HepG2 (cell line): ENCODE data around the gene RASGRP2. TPM values are rescaled to one million over a fixed set of nuclear protein-coding genes. Genes with fewer than 3 reads are reported as not detected.

ENCODE experiments used
- DNMT3B ChIP-seq: conservative IDR thresholded peaks from 2 replicates; pipeline ENCODE4 v1.6.1; 2016; ENCODE audit warnings: missing biosample characterization, control low read depth
- DPF2 ChIP-seq: sonication (generic); formaldehyde crosslinking; IDR thresholded peaks from 2 replicates; pipeline ENCODE4 v1.4.0; 2020; ENCODE audit warnings: mild to moderate bottlenecking, low read depth, missing genetic modification reagents, borderline replicate concordance
- ELF3 ChIP-seq: IDR thresholded peaks from 2 replicates; pipeline ENCODE4 v1.6.1; 2016; ENCODE audit warnings: missing genetic modification reagents, missing compliant biosample characterization
- GABPA ChIP-seq, 2 experiments: IDR thresholded peaks; 2 replicates each; pipeline ENCODE4 v1.6.1; 2011 to 2016; ENCODE audit warnings: low read depth in 2 of 2, low read length in 1 of 2, missing biosample characterization in 1 of 2, missing genetic modification characterization in 1 of 2
- GABPB1 ChIP-seq: IDR thresholded peaks from 2 replicates; pipeline ENCODE4 v1.6.1; 2016; ENCODE audit warnings: mild to moderate bottlenecking, missing genetic modification reagents, moderate library complexity, missing compliant biosample characterization
- HNF1B ChIP-seq: sonication (generic); formaldehyde crosslinking; IDR thresholded peaks from 2 replicates; pipeline ENCODE4 v1.5.1; 2020; ENCODE audit warnings: mild to moderate bottlenecking, moderate library complexity, missing genetic modification reagents
- MATR3 ChIP-seq: sonication (generic); formaldehyde crosslinking; IDR thresholded peaks from 2 replicates; pipeline ENCODE4 v1.4.0; 2020; ENCODE audit warnings: missing genetic modification reagents
- NONO ChIP-seq, 2 experiments: fragments of 450-650 bp in 1 of 2; sonication (generic) in 1 of 2; formaldehyde crosslinking in 1 of 2; IDR thresholded peaks in 1 of 2; conservative IDR thresholded peaks in 1 of 2; 2 replicates each; pipeline versions ENCODE4 v1.6.1 to v1.8.0; 2017 to 2022; ENCODE audit warnings: mild to moderate bottlenecking in 1 of 2, missing genetic modification reagents in 1 of 2, moderate library complexity in 1 of 2
- ZBTB38 ChIP-seq: sonication (generic); formaldehyde crosslinking; IDR thresholded peaks from 2 replicates; pipeline ENCODE4 v1.5.1; 2020; ENCODE audit warnings: mild to moderate bottlenecking, missing genetic modification reagents
- ZNF292 ChIP-seq: sonication (generic); formaldehyde crosslinking; IDR thresholded peaks from 2 replicates; pipeline ENCODE4 v1.8.1; 2022; ENCODE audit warnings: mild to moderate bottlenecking, low read depth, missing genetic modification reagents, borderline replicate concordance
- ZNF546 ChIP-seq: sonication (generic); formaldehyde crosslinking; conservative IDR thresholded peaks from 2 replicates; pipeline ENCODE4 v1.8.1; 2023; ENCODE audit warnings: mild to moderate bottlenecking, missing genetic modification reagents
- ZNF552 ChIP-seq: sonication (generic); formaldehyde crosslinking; IDR thresholded peaks from 2 replicates; pipeline ENCODE4 v1.9.0; 2022; ENCODE audit warnings: missing genetic modification reagents, mild to moderate bottlenecking, borderline replicate concordance
- ZNF670 ChIP-seq: sonication (generic); formaldehyde crosslinking; IDR thresholded peaks from 2 replicates; pipeline ENCODE4 v1.8.0; 2022; ENCODE audit warnings: mild to moderate bottlenecking, missing genetic modification reagents, borderline replicate concordance
- ZNF687 ChIP-seq: sonication (generic); formaldehyde crosslinking; IDR thresholded peaks from 2 replicates; pipeline ENCODE4 v1.5.1; 2020; ENCODE audit warnings: mild to moderate bottlenecking, missing genetic modification reagents, moderate library complexity
- ZNF891 ChIP-seq: sonication (generic); formaldehyde crosslinking; IDR thresholded peaks from 2 replicates; pipeline ENCODE4 v1.5.0; 2020; ENCODE audit warnings: mild to moderate bottlenecking, missing genetic modification reagents
- ZSCAN25 ChIP-seq: sonication (generic); formaldehyde crosslinking; IDR thresholded peaks from 2 replicates; pipeline ENCODE4 v1.8.0; 2022; ENCODE audit warnings: mild to moderate bottlenecking, missing genetic modification reagents
- ZSCAN5A ChIP-seq: sonication (generic); formaldehyde crosslinking; IDR thresholded peaks from 2 replicates; pipeline ENCODE4 v1.8.0; 2022; ENCODE audit warnings: mild to moderate bottlenecking, missing genetic modification reagents, borderline replicate concordance
- polyA plus RNA-seq, 8 experiments: library from polyadenylated mRNA; depleted of rRNA in 3 of 8; stranded (reverse) in 7 of 8; unstranded in 1 of 8; fragments of >200 nt; fragmentation: Illumina TruSeq in 4 of 8; extraction: Trizol in 4 of 8; gene quantifications; 2 replicates each; pipeline versions ENCODE4 v1.2.1 to v1.2.3, GENCODE V29; 2011 to 2016; ENCODE audit warnings: low read depth in 4 of 8, missing spikeins in 1 of 8, mixed read lengths in 1 of 8; ENCODE audit not compliant: insufficient read depth in 1 of 8
- total RNA-seq, 5 experiments: library from RNA; depleted of rRNA; stranded (reverse); fragments of >200 nt; fragmentation: Illumina TruSeq; extraction: Trizol; gene quantifications; 2 replicates each; pipeline ENCODE4 v1.2.3, GENCODE V29; 2016; ENCODE audit warnings: low read depth in 1 of 5

RASGRP2 gene
- total and polyA plus RNA-seq, 2 of the 13 experiments (the other 11 are each of a cell fraction or from before 2014, with no cell fraction given) = 0.61 TPM; not detected in 1

- TF ChIP-seq ZNF891 (CRISPR knock-in tag) = 0 out of 2 replicates have a peak, but pooled peaks have one; percentile 22
- peak; percentile 43 for TF ChIP-seq ZNF687
- TF ChIP-seq ZNF670 (CRISPR knock-in tag) = no peak
- no peak for TF ChIP-seq MATR3 (CRISPR knock-in tag)
- no peak for TF ChIP-seq DPF2 (CRISPR knock-in tag)
- no peak for TF ChIP-seq ZNF552 (CRISPR knock-in tag)
- TF ChIP-seq DNMT3B = no peak
- TF ChIP-seq GABPA (IDR thresholded peaks at IDR 0.05; ENCODE audit: low read depth, low read length) = peak; percentile 28; the same call in 1 of the 2 replicates
- TF ChIP-seq GABPA (CRISPR knock-in tag; IDR thresholded peaks at IDR 0.05; ENCODE audit: low read depth) = peak; percentile 34; the same call in 1 of the 2 replicates
- TF ChIP-seq NONO (IDR thresholded peaks at IDR 0.05) = no peak
- no peak for TF ChIP-seq NONO (CRISPR knock-in tag; conservative IDR thresholded peaks at IDR 0.05)
- TF ChIP-seq ZNF546 (CRISPR knock-in tag) = no peak
- TF ChIP-seq GABPB1 = peak; percentile 36; the same call in 1 of the 2 replicates
- TF ChIP-seq HNF1B (CRISPR knock-in tag) = no peak
- TF ChIP-seq ZSCAN25 (CRISPR knock-in tag) = no peak
- no peak for TF ChIP-seq ZSCAN5A
- peak; percentile 77 for TF ChIP-seq ZNF292 (CRISPR knock-in tag)
- TF ChIP-seq ELF3 (CRISPR knock-in tag) = 0 out of 2 replicates have a peak, but pooled peaks have one; percentile 19
- no peak for TF ChIP-seq ZBTB38 (CRISPR knock-in tag)
These were observed 17.7 kb downstream of the RASGRP2 start (continued) for GRCh38 chr11:64726211-64726641.
